GM19193 (cell line): ENCODE results near the gene CTNNA2.

Source experiments
- POLR2A ChIP-seq: IDR thresholded peaks from 4 replicates; pipeline ENCODE4 v1.6.1; 2011; ENCODE audit not compliant: insufficient read depth, insufficient read length; ENCODE audit errors: extremely low read depth

CTNNA2 gene

DNA sequence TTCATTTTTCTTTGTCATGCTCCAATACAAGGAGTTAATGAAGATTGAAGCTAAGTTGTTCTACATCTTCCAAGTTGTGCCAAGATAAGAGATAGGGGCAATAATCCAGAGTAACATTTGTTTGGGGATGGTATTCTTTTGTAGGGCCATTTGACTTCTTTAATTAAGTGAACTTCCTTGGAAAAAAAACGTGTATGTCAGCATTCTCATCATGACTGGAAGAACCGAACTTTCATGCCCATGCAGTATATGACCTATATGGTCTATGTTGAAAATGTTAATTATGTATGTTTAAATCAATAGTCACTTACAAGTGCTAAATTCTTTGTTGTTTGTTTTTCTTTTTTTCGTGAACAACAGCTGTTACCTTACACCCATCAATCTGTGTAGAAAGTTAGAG is 1111.2 kb downstream of the CTNNA2 start:
- TF ChIP-seq POLR2A, result no peak

DNA sequence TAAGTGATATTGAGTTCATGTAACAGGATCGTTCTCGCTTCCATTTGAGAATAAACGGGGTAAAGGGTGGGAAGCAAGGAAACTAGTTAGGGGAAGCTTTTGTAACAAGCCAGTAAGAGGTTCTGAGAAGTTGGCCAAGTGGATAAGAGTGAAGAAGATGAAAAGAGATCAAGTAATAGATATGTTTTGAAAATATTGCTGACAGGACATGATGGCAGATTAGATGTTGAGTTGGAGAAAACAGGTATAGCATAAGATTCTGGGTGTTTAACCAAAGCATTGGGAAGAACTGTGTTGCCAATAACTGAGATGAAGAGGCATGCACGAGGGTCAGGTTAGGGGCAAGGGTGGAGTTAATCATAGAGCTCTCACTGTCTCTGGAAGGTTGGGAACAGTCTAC is 1121.7 kb downstream of the CTNNA2 start:
- no peak for TF ChIP-seq POLR2A

GRCh38 chr2:80638783-80639182 is 1125.9 kb downstream of the CTNNA2 start:
- no peak for TF ChIP-seq POLR2A

DNA sequence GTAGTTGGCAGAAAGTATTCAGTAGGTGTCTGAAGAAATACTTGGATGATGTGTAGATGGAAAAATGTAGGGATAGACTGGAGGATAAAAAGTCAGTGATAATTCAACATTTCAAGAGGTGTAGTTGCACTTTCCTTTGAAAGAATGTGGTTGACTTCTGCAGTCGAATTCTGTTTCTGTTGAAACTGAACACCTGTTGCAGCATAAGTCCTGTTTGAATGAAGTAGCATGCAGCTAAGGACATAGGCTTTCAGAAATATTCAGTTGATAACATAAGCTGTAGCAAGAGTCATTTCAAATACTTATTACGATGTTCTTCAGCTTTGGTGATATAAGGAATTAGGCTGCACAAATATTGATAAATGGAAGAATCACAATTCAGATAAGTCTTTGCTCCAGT is 1129.6 kb downstream of the CTNNA2 start:
- TF ChIP-seq POLR2A, result no peak

- TF ChIP-seq POLR2A, result no peak
Measured at GRCh38 chr2:80643598-80643997, 1130.7 kb downstream of the CTNNA2 start.

DNA sequence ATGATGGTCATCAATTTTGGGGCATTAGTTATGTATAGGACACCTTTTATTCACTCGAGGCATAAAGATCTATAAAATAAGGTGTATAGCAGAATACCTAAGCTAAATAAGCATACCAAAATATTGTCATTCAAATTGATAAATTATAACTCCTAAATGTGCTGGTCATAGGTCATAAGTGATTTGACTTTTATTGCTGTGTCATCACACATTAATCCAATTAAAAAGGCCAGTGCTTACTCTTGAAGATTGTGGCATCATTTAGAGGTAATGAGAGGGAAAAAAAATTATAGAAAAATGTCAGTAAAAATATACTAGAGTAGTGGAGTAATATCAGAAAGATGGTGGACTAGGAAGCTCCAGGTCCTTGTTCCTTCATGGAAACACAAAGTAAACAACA is 1138.6 kb downstream of the CTNNA2 start:
- TF ChIP-seq POLR2A, result no peak

- no peak for TF ChIP-seq POLR2A
Measured at GRCh38 chr2:80655265-80655664, 1142.4 kb downstream of the CTNNA2 start.

GRCh38 chr2:80670763-80671162 is 1157.9 kb downstream of the CTNNA2 start:
- TF ChIP-seq POLR2A, result no peak

GRCh38 chr2:80687524-80687923 is 1174.7 kb downstream of the CTNNA2 start:
- no peak for TF ChIP-seq POLR2A

- TF ChIP-seq POLR2A, result no peak
Measured at GRCh38 chr2:80689106-80689505, 1176.3 kb downstream of the CTNNA2 start.
